ENCODE measurements around the gene PLAA.

The PLAA gene

GRCh38 chr9:26946753-26947727 lies at the start of gene PLAA:
Gene PLAA (minus strand): TSS chr9:26947242. CDS start chr9:26947045, 197 bp downstream.
- peak; percentile 89 for DNase-seq

DNA sequence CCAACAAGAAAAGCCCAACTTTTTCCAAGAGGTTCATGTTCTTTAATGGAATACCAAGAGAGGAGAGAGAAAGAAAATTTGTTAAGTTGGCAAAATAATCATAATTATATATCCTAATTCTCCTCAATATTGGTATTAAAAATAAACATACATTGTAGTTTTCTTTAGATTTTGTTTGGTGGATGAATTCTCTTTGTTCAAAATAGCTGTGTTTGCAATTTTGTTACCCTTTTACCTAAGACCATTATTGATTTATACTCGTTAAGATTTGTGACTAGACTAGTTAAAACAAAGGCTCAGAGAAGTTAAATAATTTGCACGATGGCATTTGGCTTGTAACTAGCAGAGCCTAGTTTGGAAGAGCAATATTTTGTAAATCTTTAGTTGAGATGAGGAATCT lies 48.8 kb upstream of the PLAA start:
- DNase-seq, result no peak

DNA sequence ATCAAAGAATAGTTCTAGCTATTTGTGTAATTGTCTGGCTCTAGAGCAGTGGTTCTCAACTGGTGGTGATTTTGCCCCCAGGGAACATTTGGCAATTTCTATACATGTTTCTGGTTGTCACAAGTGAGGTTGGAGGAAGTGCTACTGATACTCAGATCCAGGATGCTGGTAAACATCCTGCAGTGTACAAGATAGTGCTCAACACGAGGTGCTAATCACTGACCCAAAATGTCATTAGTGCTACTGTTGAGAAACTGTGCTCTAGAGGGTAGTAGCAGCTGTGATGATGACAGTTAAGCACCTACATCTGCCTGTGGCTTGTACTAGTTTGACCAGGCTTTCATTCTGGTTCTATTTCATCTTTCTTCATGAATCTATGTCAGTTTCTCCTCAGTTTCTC lies 36.3 kb upstream of the PLAA start:
- no peak for DNase-seq

- DNase-seq, result peak; percentile 6
Measured at GRCh38 chr9:26975728-26976707, 29.0 kb upstream of the PLAA start.

DNA sequence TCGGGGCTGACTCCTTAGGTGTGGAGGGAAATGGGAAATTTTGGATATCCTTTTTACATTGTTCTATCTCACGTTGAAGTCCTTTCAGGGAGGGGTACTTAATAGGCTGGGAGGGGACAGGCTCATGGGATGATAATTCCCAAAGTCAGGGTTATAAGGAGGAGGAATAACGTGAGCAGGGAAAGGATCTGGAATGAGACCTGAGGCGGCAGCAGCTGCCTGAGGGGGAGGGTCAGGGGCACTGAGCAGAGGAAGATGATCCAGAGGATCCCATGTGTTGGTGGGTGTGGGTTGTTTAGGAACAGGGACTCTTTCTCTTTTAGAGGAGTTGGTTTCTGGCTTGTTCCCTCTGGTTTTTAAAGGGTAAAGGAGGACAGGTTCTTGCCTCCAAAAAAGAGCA lies 27.9 kb upstream of the PLAA start:
- no peak for DNase-seq

DNA sequence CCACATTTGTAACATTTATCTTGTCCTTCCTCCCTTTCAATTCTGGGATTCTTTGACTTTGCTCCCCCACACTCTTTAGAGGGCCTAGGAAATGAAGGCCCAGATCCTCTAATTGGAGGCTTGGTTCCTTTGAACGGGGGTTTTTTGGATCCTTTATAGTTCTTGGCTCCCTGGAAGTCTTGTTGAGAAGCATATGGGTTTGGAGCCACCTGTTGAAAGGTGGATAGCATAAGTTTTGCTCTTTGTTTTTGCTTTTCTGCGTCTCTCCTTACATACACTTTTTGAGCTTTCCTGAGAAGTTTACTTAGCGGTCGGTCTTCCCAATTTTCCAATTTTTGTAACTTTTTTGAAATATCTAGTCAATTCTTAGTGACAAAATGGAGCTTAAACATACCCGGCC lies 26.9 kb upstream of the PLAA start:
- DNase-seq, result no peak

- no peak for DNase-seq
Measured at GRCh38 chr9:26971721-26972120, 24.7 kb upstream of the PLAA start.

GRCh38 chr9:26956860-26957233 lies 9.8 kb upstream of the PLAA start:
- no peak for DNase-seq

DNA sequence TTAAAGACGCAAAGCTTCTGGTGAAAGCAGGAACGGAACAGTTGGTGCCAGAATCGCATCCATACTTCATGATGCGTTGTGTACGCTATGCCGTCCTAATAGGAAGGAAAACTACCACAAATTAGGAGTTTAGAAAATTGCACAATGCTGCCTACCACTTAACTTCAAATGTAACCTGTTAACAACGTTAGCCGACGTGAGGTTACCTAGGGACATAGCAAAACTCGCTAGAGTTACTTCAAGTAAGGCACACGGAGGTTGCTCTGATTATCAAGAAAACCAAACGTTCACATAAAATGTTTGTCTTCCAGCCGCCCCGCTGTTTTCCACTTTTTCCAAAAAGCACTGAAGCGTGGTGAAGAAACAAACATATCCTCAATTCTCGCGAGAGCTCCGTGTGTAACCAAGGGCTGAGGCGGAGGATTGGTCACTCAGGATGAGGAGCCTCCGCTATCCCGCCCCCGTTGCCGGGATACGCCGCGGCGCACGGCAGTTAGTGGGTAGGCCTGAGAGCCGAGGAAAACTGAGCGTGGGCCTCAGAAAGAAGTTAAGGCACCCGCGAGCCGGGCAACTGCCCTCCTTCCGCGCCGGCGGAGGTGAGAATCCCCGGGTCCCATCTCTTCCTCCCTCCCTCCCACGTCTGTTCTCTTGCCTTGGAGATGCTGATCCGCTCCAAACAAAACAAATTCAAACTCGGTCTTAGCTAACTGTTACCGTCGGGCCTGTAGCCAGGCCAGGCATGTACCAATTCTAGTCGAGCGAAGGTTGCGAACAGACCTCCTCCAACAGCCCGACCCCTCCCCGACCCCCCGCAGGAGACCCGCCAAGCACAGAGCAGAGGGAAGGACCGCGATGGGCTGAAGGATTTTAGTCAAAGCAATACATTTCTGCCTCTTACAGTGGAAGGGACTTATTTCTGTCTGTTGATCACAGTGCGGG lies 9.1 kb upstream of the PLAA start, which contains the start of gene IFT74:
Gene IFT74, plus strand, starts transcription at position 492 of the 939 bp plus-strand sequence. CDS start 5,556 bp downstream, outside the sequence.
- DNase-seq, result peak; percentile 96

DNA sequence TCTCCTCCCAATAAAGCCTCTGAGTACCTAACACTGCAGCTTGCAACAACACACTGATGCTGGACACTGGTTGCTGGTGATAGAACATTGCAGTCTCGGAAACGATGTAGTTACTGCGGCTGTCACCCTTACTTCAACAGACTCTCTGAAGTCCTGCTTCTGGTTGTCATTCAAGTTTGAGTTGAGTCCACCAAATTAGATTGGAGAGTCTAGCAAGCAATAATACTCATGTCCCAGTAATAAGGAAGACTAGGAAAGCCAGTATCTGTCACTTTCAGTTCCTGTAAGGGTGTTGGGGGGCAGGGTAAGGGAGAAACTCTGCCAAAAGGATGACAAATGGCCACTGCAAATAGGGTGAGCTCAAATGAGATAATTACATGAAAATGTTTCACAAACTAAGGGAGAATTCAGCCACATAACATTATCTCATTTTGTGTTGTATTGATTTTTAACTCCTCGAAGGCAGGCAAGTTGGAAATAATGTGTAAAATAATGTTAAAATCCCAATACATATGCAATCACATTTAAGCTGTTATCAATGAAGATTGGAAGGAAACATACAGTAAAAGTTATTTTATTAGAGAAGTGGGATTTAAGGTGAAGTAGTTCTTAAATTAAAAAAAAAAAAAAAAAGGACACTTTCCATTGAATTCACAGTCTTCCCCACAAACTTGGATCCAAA lies 8.3 kb upstream of the PLAA start:
- no peak for DNase-seq

- no peak for DNase-seq
Measured at GRCh38 chr9:26954050-26954508, 7.0 kb upstream of the PLAA start.

- DNase-seq, result no peak
Measured at GRCh38 chr9:26951794-26952193, 4.8 kb upstream of the PLAA start.

DNA sequence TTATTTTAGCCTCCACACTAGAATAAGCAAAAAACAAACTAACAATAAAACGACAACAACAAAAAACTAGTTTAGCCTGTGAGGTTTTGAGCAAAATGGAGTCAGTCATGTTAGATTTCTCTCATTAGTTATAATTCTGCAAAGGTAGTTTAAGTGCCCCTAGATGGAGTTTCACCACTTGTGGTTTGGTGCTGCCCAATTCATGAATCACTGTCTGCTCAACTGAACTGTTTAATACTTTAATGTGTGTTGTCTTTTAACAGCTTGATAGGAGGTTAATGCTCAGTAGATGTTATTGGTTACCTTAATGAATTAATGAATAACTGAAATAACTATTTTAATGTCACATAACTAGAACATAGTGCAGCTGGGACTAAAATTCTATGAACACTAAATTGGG lies 3.5 kb upstream of the PLAA start:
- DNase-seq, result no peak

DNA sequence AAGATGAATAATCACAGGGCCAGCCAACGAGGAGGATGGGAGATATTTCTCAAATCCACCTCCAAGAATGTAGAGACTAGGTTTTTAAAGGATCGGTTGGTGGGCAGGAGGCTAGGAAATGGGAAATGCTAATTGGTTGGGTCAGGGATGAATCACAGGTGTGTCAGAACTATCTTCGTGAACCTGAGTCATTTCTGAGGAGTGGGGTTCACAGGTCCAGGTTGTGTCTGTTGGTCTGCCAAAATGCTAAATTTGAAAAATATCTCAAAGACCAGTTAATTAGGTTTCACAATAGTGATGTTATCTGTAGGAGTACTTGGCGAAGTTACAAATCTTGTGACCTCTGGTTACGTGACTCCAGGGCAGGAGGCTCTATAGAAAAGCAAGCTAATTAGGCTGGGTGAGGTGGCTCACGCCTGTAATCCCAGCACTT lies 2.6 kb upstream of the PLAA start:
- DNase-seq, result no peak

DNA sequence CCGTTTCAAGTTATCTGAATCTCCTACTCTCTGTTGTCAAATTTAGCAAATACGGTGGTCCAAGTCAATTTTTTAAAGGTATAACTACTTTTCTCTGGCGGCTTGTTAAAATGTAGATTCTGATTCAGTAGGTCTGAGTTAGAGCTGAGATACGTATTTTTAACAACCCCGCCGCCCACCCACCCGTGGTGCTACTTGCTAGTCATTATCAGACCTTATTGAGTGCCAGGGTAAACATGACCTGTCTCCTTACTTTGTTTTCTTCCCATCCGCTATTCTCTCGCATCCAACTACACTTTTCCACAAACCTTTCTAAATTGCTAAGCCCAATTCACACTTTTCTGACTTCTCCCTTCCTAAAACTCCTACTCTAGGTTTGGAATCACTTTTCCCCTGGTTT lies 694 bp upstream of the PLAA start:
- peak; percentile 69 for DNase-seq

- no peak for DNase-seq
Measured at GRCh38 chr9:26945591-26945990, 1.5 kb downstream of the PLAA start.

DNA sequence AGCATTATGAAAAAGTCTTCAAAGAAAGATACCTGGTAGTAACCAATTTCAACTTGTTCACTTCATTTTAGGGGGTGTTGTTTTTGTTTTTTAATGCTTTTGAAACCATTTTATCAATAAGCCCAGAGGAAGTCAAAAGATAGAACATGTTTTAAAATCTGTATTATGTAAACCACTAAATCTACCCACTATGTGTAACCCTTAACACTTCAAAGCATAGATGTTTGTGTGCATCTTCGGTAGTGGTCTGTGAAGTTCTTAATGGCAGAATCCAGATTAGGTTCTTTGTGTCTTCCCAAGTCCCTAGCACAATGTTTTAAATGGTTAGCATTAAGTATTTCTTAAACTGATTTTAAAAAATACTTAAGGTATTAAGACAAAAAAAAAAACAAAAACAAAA lies 6.3 kb downstream of the PLAA start:
- DNase-seq, result no peak

GRCh38 chr9:26939955-26940711 lies 6.9 kb downstream of the PLAA start:
- DNase-seq, result no peak

- no peak for DNase-seq
Measured at GRCh38 chr9:26937816-26938371, 9.1 kb downstream of the PLAA start.

DNA sequence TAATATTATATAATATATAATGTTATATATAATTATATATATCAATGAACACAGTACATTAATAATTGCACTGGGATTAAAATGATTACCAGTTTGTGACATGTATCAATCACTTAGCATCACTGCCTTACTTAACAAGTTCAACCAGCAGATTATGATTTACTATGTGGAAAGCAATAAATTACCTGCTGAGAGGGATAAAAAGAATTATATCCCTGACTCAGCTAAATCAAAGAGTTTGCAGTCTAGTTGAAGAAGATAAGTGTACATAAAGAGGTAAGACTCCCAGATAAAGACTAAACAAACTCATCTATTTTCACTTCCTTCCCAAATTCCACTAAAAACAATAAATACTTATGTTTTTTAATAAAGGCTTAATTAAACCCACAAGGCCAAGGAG lies 11.2 kb downstream of the PLAA start:
- no peak for DNase-seq
